ENCODE measurements around the gene PGD.
"Not testable (repeated sequence)": the region's sequence is repeated elsewhere in the genome, so short reads cannot be mapped to it uniquely, and the experiment has no call there.

PGD gene

DNA sequence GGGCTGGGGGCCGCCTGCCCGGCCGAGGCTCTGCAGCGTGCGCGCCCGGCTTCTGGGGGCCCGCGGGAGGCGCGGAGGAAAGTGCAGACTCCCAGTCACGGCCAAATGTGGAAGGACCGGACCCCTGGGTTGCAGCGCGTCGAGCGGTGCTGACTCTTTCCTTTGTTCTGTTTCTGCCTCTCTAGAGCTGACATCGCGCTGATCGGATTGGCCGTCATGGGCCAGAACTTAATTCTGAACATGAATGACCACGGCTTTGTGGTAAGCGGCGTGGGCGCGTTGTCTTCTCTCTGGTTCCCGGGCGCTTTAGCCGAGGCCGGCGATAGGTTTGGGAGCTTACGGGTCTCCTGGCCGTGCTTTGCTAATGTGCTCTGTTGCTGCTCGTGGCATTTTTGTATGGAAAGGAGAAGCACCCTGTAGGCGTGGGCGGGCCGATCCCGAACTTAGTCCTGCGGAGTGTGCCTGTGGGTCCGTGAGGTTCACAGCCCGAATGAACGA, 629 bp downstream of the PGD start:
- DNase-seq, result no peak

DNA sequence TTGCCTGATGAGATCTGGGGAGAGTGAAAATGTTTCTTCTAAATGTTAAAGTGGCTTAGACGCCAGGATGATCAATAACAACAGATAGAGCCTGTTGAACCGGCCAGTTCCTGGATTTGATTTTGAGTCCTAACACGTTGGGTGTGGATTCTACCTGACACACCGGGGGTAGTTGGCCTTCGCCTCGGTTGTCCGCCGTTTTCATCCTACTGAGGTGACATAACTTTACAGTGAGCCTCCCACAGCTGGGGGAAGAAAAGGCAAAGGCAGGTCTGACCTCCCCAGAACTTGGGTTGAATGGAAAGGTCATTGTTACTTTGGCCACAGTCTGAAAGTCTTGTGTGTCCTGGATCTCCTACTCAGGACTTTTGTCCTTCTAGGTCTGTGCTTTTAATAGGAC, 1.1 kb downstream of the PGD start:
- DNase-seq, result no peak

DNA sequence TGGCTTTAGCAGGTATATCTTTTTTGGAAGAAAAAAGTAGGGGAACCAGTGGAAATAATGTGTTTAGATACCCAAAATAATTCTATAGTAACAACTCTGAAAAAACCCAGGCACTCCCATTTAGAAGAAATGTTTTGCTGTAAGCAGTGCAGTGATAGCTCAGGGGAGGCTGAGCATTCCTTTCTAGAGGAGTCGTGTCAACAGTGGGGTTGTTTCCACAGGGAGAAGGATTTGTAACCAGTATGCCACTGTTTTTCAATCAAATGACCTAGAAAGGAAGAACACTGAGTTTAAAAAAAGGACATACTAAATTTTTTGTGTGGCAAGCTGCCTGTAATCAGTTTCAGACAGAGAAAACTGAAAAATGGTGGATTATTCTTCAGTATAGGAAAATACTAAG, 2.4 kb downstream of the PGD start:
- no peak for DNase-seq

DNA sequence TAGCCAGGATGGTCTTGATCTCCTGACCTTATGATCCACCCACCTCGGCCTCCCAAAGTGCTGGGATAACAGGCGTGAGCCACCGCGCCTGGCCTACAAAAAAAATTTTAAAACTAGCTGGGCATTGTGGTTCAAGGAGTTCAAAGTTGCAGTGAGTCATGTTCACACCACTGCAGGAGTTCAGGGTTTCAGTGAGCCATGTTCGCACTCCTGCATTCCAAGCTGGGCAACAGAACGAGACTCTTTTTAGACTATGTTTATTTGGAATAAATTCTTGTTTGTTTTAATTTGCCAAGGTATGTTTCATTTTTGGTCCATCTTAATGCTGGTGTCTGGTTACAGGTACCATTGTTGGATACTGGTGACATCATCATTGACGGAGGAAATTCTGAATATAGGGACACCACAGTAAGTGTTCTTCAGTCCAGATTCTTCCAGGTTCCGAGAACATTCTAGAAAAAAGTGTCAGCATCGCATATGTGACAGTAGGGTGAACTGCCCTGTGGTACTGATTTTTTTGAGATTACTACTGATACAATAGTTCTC, 3.9 kb downstream of the PGD start:
- DNase-seq, result no peak

DNA sequence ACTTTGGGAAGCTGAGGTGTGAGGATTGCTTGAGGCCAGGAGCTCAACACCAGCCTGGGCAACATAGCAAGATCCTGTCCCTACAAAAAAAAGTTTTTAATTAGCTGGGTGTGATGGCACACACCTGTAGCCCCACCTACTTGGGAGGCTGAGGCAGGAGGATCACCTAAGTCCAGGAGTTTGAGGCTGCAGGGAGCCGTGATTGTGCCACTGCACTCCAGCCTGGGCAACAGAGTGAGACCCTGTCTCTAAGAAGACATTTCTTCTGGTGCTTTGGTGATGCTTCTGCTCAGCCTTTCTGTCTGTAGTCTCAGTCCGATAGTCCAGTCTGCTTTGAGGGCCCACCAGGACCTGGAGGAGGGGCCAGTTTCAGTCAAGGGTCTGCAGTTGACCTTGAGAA, 8.3 kb downstream of the PGD start:
- no peak for DNase-seq

DNA sequence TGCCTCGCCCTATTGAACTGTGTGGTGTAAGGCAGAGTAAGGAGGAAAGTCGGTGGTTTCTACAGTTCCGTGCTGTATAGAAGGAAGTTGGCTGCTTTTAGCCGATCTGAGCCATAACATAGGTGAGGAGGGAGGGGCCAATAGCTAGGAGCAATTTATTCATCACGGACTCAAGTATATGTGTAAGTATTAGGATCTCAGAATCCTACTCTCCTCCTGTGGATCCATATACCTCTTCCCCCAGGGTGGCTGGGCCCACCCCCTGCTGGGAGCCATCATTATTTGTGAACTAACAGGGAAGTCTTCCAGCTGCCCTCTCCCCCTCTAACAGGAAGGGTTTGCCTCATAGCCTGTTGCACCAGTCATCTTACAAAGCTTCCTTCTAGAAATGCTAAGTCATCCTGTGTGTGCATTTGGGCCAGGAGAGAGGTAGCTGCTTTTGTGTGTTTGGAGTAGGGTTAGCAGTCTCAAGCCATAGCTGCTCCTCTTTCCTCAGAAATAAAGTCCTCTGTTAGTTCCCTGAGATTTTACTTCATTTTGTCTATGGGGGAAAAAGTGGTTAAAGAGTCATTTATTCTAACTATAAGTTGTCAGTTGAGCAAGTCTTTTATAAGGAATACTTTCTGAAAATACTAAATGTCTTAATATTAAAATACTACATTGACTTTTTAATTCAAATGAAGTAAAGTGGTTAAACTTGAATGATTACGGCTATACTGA, 16.5 kb downstream of the PGD start:
- no peak for DNase-seq

DNA sequence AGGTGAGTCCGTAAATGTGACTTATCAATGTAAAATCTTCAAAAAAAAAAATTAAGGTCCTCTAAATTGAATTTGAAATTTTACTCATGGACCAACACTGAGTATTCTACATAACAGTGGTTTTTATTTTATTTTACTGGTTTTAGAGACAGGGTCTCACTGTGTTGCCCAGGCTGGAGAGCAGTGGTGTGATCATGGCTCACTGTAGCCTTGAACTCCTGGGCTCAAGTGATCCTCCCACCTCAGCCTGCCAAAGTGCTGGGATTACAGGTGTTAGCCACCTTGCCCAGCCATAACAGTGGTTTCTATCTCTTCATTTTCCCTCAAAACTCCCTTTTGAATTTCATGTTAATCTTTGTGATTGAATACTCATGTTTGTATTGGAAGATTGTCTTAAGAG, 17.1 kb downstream of the PGD start:
- not testable (repeated sequence) for DNase-seq

DNA sequence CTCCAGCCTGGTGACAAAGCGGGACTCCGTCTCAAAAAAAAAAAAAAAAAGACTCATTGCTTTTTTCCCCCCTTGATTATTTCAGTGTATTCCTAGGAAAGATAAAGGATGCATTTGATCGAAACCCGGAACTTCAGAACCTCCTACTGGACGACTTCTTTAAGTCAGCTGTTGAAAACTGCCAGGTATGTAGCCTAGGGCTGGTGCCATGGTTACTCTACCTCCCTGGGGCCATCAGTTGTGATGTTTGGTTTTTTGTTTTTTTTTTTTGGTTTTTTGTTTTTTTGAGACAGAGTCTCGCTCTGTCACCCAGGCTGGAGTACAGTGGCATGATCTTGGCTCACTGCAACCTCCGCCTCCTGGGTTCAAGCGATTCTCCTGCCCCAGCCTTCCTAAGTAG, 19.9 kb downstream of the PGD start:
- DNase-seq, result not testable (repeated sequence)

DNA sequence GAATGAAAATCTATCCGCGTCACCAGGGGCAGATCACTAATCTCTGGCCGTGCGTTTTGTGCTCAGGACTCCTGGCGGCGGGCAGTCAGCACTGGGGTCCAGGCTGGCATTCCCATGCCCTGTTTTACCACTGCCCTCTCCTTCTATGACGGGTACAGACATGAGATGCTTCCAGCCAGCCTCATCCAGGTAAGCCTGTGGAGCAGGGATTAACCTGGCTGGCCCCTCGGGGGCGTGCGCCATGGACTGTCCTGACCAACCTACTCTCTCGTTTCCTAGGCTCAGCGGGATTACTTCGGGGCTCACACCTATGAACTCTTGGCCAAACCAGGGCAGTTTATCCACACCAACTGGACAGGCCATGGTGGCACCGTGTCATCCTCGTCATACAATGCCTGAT, 20.5 kb downstream of the PGD start:
- no peak for DNase-seq

DNA sequence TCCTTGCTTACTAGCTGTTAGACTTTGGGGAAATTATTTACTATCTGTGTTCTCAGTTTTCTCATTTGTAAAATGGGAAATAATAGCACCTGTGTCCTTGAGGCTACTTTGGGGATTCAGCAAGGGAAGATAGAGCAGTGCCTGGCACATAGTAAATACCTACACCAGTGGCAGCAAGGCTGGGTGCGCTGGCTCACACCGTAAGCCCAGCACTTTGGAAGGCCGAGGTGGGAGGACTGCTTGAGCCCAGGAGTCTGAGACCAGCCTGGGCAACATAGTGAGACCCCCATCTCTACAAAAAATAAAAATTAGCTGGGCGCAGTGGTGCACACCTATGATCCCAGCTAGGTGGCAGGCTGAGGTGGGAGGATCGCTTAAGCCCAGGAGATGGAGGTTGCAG, 22.8 kb downstream of the PGD start:
- no peak for DNase-seq

DNA sequence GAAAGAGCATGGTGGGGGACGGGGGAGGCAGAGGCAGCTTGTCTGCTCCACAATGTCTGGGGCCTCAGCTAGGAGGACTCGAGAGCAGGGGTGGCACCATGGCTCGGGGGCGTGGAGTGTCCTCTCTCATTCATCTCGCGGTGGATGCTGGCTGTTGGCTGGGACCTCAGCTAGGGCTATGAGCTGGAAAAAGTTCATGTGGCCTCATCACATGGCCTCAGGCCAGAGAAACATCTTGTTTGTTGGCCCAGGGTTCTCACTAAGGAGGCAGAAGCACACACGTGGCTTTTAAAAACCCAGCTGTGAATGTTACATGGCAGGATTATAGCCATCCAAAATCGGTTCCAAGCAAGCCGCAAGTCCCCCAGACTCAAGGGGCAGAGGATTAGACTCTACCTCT, 25.2 kb downstream of the PGD start:
- DNase-seq, result peak; percentile 51

DNA sequence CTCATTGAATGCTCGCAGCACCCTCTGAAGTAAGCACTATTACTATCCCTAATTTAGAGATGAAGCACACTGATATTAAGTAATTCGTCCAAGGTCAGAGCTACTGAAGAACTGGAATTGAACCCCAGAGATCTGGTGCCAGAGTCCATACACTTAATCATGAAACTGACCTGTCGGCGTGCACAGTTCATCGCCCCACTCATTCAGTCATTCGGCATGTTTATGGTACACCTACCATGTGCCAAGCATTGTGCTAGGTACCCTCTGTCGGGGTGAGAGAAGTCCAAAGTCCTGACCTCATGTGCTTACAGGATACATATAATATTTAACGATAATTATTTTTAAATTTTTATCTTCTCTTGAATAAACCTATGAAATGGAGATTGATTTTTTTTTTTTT, 25.8 kb downstream of the PGD start:
- no peak for DNase-seq

DNA sequence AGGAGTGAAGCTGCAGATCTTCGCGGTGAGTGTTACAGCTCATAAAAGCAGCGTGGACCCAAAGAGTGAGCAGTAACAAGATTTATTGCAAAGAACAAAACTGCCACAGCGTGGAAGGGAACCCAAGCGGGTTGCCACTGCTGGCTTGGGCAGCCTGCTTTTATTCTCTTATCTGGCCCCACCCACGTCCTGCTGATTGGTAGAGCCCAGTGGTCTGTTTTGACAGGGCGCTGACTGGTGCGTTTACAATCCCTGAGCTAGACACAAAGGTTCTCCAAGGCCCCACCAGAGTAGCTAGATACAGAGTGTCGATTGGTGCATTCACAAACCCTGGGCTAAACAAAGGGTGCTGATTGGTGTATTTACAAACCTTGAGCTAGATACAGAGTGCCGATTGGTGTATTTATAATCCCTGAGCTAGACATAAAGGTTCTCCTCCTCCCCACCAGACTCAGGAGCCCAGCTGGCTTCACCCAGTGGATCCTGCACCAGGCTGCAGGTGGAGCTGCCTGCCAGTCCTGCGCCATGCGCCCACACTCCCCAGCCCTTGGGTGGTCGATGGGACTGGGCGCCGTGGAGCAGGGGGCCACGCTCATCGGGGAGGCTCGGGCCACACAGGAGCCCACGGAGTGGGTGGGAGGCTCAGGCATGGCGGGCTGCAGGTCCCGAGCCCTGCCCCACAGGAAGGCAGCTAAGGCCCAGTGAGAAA, 27.1 kb downstream of the PGD start:
- DNase-seq, result not testable (repeated sequence)

DNA sequence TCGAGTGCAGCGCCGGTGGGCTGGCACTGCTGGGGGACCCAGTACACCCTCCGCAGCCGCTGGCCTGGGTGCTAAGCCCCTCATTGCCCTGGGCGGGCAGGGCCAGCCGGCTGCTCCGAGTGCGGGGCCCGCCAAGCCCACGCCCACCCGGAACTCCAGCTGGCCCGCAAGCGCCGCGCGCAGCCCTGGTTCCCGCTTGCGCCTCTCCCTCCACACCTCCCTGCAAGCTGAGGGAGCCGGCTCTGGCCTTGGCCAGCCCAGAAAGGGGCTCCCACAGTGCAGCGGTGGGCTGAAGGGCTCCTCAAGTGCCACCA, 27.6 kb downstream of the PGD start:
- DNase-seq, result not testable (repeated sequence)

DNA sequence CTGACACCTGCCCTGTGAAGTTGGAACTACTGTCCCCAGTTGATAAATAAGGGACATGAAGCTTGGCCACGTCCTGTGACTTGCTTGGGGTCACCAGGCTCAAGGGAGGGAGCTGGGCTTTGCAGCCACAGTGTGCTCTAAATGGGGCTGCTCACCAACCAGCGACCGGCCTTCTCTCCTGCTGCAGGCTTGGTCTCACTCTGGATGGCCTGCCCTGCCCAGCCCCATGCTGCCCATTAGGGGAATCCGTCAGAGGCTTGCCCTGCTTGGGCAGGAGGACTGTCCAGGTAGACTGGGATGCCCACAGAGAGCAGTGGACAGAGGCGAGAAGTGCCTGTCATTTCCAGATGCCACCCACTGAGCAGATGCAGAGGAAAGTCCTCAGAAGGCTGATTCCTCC, 30.1 kb downstream of the PGD start:
- DNase-seq, result no peak

DNA sequence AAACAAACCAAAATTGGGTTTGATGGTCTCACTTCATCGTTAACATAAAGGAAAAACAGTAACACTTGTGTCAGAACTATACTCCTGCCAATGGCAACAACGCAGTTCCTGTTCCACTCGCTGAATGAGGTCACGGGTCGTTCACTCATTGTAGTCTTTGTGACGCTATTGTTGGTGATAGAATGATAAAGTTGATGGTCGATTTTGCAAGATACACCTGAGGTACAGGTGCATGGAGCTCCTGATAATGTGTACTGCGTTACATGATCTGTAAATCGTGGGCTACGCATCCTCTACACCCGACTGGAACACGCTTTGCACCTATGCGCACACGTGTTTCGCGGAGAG, 31.0 kb downstream of the PGD start:
- DNase-seq, result no peak

DNA sequence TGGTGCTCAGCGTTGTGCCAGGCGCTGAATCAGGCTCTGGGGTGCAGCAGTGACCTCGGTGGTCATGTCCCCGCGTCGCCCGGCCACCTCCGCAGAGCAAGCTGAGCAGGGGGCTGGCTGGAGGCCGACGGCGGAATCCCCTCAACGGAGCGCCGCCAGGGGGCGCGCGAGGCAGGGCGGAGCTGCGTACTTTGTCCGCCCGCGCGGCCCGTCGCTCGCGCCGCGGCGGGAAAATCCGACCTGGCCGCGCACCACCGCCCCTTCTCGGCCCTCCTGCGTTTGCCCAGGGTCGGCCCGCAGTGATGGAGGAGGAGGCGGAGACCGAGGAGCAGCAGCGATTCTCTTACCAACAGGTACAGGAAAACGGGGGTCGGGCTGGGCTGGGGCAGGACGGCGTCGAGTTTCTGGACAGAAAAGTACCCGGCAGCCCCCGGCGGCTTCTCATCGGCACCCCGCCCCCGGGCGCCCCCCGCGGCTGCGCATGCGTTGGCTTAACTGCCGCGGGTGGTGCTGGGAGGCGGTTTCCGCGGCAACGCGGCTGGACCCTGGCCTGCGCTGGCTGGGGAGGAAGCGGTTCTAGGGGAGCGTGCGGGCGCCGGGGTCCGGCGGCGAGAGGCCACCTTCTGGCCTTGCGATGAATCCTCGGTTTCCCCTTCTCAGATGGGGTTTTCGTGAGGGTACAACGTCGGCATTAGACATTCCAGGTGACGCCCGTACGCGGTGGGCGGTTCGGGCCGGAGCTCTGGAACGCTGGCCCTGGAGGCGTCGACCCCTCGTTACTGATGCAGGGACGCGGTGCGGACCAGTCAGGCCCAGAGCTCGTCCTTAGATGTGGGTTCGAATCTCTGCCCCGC, 31.6 kb downstream of the PGD start, which contains the start of gene CENPS:
Gene CENPS (plus strand): TSS at position 218 of the 854 bp plus-strand sequence. CDS start 85 bp downstream, at position 303.
- DNase-seq, result peak; percentile 82

DNA sequence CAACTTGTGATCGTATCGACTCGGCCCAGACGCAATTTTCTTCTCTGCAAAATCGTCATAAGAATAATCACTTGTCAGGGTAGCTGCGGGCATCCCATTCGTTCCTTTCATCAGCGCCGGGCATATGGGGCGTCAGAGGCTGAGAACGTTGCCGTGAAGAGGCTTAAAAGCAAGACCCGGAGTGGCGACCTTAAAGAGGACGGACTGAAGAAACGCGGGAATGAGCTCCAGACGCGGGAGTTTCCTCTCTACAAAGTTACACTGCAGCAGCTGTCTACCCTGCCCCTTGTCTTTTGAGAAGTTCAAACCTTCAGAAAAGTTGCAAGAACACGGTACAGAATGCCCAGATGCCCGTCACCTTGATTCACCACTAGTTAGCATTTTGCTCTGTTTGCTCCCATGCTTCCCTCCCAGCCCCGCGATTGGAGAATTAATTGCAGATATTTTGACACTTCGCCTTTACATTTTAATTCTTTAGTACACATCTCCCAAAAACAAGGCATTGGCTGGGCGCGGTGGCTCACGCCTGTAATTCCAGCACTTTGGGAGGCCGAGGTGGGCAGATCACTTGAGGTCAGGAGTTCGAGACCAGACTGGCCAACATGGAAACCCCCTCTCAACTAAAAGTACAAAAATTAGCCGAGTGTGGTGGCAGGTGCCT, 32.3 kb downstream of the PGD start:
- DNase-seq, result no peak

DNA sequence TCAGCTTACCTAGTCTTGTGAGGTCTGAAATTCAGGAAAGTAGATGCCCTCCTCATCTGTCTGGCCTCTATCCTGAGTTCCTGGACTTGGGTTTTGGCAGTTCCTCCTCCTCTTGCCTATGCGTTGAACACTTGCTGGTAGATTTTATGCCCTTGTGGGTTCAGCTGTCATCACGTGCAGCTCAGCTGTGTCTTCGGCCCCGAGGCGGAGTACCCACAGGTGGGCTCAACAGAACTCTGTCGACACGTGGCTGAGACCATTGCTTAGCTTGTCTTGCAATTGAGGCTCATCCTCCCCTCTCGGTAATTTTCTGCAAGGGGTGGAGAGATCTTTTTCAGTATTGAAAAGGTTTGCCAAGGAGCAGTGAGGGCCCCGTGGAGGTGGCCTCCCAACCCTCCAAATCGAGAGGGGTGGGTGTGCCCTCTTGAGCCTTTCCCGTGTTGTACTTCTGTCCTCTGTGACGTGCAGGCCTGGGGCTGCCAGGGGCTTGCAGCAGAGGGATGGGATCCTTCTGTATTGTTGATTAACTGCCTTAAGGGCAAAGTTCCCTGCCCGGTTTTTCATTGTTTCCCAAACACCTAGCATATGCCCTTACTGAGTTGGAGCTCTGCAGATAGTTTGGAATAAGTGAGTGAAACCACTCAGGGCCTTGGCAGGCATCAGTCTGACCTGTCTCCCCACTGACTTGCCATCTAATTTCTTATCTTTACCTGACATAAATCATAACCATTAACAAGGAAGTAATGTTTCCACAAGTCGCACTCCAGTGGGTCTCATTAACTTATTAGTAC, 34.2 kb downstream of the PGD start:
- DNase-seq, result no peak

DNA sequence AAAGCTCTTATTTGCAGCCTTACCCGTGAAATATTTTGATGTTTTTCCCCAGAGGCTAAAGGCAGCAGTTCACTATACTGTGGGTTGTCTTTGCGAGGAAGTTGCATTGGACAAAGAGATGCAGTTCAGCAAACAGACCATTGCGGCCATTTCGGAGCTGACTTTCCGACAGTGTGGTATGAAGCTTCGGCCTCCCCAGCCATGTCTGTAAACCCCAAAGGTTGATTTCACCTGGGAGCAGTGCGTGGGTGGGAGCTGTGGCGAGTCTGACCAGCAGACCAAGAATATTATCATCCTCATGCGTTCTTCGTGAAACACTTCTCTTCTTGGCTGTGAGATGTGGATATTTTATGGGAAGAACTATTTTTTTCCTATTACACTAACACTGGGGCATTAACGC, 34.9 kb downstream of the PGD start:
- no peak for DNase-seq

DNA sequence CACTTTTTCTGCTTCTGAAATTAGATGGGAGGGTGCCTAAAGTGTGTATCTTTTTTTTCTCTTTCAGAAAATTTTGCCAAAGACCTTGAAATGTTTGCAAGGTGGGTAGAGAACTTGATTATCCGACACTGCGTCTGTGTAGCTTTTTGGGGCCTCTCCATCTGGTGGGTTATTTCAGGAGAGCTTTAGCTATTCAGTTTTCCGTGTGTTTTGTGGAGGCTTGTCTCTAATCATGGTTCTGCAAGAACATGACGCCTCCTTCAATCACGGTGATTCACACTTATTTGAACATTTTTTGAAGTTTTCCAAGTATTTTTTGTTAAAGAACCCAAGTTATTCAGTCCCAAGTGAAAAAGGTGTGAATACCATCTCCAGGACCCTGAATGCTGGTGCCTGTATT, 35.7 kb downstream of the PGD start:
- DNase-seq, result no peak

DNA sequence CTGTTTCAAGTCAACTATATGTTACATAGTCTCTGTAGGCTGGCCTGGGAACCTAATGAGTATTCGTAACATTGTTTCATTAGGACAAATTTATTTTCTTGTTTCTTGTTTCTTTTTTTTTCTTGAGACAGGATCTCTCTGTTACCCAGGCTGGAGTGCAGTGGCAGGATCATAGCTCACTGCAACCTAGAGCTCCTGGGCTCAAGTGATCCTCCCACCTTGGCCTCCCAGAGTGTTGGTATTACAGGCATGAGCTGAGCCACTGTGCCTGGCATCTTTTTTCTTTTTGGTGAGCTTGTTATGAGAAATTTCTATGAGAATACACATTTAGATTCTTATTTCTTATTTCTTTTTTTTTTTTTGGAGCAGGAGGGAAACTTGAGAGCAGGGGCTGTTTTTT, 38.2 kb downstream of the PGD start:
- no peak for DNase-seq
